GM19023 (cell line): ENCODE data around the gene CASP1.
"Not testable (repeated sequence)": the region's sequence is repeated elsewhere in the genome, so short reads cannot be mapped to it uniquely, and the experiment has no call there.

Experiments
- ATAC-seq: cut with Tn5 transposase; IDR thresholded peaks from one replicate; pipeline ENCODE4 v1.9.1; 2021; ENCODE audit warnings: mild to moderate bottlenecking, moderate library complexity; ENCODE audit not compliant: unreplicated experiment

Gene CASP1

DNA sequence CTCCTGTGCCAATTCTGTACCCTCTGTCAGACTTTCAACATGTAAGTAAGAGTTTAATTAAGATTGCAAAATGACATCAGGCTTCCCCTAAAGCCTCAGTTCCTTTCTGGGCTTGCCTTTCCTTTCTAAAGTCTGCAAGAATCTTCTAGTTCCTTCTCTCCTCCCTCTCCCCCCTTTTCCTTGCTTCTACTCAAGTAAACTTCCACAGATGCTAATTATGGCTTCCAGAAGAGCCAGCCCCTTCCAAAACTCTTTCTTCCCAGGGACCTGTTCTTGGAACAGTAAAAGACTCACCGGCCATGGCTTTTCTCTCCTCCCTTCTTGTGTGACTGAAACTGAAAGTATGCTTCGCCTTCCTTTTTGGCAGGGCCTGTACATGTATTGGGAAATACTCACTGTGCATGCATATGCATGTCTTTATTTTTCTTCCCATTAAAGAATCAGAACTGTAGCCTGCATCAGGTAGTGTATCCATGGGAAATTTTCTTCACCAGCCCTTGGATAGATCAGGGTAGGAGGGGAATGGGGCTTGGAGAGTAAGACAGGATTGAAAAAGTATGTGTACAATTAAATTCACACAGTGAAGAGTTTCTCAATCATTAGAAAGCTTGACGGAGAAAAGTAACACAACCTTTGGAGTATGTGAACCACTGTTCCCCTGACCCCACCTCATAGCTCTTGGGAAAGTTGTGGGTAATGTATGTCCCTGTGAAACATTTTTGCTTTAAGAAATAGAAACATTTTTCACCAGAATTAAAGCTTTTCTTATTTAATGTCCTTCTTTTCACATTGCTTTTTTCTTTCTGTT lies at the start of gene CASP1:
CASP1 (minus strand) TSS at position 332 of the 808 bp plus-strand sequence; CDS start at position 301, 31 bp downstream.
- ATAC-seq, result peak; percentile 89

- no peak for ATAC-seq
Measured at GRCh38 chr11:105081412-105082150, 46.6 kb upstream of the CASP1 start.

DNA sequence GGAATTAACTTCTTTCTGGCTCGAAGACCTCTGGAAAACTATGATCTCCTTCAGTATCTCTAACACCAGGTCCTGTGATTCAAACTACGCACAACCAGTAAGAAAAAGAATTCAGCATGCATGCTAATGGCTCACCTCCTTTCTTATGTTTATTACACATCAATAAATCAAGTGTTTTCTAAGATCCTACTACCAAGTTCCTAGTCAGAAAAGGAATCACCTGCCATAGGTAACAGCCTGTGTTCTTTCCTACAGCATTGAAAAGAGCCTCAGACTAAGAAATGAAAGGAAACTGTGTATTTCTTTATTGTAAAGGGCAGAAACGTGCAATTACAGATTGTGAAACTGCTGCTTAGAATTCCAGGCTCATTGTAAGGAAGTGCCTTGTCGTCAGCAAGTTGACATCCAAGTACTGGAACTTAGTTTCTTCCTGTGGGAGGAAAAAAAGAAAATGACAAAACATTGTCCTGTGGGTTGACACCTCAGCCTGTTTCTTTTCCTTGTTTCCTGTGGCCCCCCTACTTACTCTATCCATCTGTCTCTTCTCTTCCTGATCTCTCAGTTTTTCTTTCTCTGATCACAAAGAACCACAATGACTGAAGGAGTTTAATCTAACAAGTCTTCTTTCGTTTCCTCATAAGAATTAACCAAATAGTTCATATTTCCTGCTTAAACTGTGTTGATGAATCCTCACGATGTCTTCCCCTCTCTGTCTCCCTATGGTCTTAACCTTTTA lies 45.4 kb upstream of the CASP1 start:
- ATAC-seq, result not testable (repeated sequence)

DNA sequence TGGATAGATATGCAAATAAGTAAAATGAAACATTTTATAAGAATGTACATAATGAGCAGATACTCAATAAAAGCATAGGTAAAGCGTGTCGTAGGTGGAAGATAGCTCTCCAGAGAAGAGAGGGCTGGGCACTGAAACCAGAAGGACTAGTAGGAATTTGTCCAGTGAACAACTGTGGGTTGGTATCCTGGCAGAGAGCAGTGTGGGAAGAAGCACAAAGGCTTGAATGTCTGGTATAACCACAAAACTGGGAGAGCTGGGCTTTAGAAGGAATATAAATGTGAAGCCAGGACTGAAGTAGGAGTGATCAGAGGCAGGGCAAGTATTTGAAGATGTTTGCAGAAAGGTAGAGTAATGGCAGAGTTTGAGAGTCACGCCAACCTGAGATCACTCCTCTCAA lies 43.3 kb upstream of the CASP1 start:
- ATAC-seq, result no peak

- not testable (repeated sequence) for ATAC-seq
Measured at GRCh38 chr11:105077141-105077790, 42.3 kb upstream of the CASP1 start.

GRCh38 chr11:105074166-105074530 lies 39.2 kb upstream of the CASP1 start:
- ATAC-seq, result no peak

GRCh38 chr11:105073456-105074165 lies 38.7 kb upstream of the CASP1 start:
- no peak for ATAC-seq

- ATAC-seq, result not testable (repeated sequence)
Measured at GRCh38 chr11:105072080-105072479, 37.1 kb upstream of the CASP1 start.

DNA sequence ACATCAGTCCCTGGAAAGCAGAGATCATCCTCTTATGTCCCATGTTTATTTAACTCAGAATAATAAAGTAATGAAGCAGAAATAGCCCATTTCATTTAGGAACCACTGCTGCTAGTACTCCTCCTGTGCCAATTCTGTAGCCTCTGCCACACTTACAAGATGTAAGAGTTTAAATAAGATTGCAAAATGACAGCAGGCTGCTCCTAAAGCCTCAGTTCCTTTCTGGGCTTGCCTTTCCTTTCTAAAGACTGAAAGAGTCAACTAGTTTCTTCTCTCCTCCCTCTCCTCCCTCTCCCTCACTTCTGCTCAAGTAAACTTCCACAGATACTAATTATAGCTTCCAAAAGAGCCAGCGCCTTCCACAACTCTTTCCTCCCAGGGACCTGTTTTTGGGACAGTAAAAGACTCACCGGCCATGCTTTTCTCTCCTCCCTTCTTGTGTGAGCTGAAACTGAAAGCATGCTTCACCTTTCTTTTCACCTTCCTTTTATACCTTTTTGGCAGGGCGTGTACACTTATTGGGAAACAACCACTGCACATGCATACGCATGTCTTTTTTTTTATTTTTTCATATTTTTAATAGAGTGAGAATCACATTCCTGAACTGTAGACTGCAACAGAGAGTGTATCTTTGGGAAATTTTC lies 36.3 kb upstream of the CASP1 start:
- no peak for ATAC-seq

DNA sequence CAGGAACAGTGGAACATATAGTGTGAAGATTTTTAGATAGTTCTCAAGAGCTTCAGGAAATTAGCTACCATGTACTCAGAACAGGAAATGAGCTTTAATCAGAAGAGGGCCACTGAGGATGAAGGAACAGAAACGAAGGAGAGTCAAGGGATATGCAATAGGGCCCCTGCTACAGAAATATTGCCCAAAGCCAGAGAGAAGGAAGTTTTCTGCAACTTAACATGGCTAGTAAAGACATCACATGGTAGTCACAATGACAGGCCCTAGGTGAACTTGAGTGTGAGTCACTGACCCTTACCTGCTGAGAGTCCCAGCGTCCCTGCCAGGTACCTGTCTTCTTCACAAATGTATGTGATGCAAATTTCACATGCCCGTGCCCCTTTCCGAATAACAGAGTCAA lies 35.4 kb upstream of the CASP1 start:
- ATAC-seq, result no peak

- not testable (repeated sequence) for ATAC-seq
Measured at GRCh38 chr11:105069749-105070148, 34.8 kb upstream of the CASP1 start.

- ATAC-seq, result not testable (repeated sequence)
Measured at GRCh38 chr11:105063245-105063941, 28.4 kb upstream of the CASP1 start.

DNA sequence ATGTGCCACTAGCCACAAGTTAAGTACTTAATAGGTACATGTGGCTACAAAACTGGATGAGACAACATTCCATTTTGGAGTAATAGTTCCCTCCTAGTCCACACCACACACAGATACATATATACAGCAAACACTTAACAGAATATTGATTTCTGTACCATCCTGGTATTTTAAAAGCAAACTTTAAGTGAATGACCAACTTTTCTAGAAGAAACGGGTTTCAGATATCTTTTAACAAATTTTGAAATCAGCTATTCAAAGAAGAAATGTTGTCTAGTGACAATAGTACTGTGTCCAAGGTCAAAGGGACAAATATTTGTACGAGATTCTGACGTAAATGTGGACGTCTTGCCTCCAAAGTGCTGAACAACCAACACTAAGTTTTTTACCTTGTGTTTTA lies 22.5 kb upstream of the CASP1 start:
- ATAC-seq, result no peak

- no peak for ATAC-seq
Measured at GRCh38 chr11:105056446-105056845, 21.5 kb upstream of the CASP1 start.

DNA sequence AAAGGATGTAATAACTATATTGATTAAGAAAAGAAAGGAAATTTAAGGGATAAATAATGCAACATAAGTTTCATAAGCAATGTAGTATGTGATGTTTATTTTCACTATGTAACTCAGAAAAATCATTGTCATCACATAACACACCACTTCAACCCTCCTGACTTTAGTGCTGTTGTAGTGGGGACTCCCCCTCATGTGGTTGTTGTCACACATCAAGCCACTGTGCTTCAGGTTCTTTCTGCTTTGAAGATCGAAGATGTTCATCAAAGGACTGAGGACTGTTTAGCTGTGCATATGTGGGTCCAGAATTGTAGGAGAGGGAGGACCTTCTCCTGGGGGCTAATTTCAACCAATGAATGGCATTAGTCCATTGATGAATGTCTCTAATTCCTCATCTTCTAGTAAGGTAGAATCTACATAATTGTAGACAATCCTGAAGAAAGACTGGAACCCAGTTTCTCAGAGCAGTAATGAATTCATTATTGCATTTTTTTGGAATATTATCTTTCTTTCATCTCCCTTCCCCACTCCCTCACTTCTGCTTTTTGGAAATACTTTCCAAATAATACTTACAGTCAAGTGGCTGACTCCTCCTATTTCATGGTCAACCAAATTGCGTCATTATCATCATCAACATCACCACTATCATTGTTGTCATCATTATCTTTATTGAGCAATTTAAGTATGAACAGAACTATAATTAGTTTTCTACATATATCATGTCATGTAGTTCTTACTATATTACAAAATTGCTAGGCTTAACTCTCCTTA lies 20.0 kb upstream of the CASP1 start:
- no peak for ATAC-seq

DNA sequence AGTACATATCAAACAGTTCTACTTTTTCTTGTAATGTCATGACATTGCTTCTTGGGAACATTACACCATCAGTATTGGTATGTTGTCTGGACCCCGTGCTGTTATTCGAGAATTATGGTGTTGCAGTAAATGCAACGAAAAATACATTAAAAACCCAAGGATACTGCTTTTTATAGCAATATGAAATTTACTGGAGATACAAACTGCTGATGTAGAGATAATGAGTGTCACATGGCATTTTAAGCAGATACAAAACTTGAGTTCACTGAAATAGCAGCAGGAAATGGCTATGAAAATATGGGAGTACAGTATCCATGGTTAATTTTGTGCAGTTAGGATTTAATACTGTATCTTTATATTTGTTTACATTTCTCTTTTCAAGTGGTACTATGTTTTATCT lies 17.5 kb upstream of the CASP1 start:
- ATAC-seq, result no peak

DNA sequence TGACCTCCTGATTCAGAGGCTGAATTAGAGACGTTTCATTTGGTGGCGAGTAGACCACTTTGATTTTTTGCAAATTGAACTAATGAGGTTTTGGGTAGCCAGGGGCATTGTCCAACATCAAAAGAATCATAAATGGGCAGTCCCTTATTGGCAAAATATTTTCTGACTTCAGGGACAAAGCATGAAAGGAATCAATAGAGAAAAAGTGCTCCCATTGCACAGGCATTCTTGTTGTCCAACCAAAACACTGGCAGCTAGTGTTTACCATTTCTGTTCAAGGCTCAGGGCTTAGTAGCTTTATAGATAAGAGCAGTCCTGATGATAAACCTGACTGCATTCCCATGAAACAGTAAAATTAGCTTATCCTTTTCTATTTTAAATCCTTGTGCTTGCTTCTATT lies 16.6 kb upstream of the CASP1 start:
- ATAC-seq, result no peak

DNA sequence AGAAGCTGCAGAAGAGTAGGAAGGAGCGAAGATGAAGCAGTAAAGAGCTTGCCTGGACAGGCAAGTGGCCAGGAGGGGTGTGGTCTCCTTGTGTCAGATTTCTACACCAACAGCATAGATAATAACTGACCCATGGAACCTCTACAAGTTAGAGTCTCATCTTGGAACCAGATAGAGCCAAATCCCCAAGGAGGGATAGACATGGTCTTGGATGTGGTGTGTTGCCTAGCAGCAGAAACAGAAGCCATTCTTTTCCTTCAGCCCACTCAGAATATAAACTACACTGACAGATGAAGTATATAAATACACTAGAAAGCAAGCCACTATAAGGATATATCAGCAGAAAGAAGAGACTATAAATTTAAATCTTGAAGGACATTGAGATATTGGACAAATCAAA lies 14.5 kb upstream of the CASP1 start:
- no peak for ATAC-seq
